Stimulated activated naive CD8-positive, alpha-beta T cell treated with anti-CD3 and anti-CD28 coated beads, Interleukin-15, amount 100 ng/mL, for 72 hours (primary cell): ENCODE data around the gene MBD6.
A peak's percentile ranks its signal among the peaks of the same experiment; 100 is the strongest.
"Not testable (repeated sequence)": the region's sequence is repeated elsewhere in the genome, so short reads cannot be mapped to it uniquely, and the experiment has no call there.

Experiments used
- ATAC-seq: fragments of 150-1000 bp; cut with Tn5 transposase; 2 replicates; pipeline ENCODE4 v1.10.0; 2021; ENCODE audit warnings: mild to moderate bottlenecking, moderate library complexity
- DNase-seq, 2 donors: peaks; one replicate each; pipeline ENCODE4 v3.0.0; 2021 to 2022
- H3K27ac Mint-ChIP-seq, 2 donors: one replicate each; pipeline ENCODE4 v1.8.0; 2022; ENCODE audit warnings: mild to moderate bottlenecking in 2 of 2, mixed read lengths in 2 of 2, moderate library complexity in 2 of 2
- H3K27me3 Mint-ChIP-seq: one replicate; pipeline ENCODE4 v1.8.0; 2022; ENCODE audit warnings: mixed read lengths
- H3K4me1 Mint-ChIP-seq: one replicate; pipeline ENCODE4 v1.8.0; 2022; ENCODE audit warnings: mild to moderate bottlenecking, mixed read lengths
- H3K4me3 Mint-ChIP-seq, 2 donors: one replicate each; pipeline ENCODE4 v1.8.0; 2022; ENCODE audit warnings: mild to moderate bottlenecking in 2 of 2, mixed read lengths in 2 of 2, moderate library complexity in 1 of 2
- H3K9me3 Mint-ChIP-seq, 2 donors: one replicate each; pipeline ENCODE4 v1.8.0; 2022; ENCODE audit warnings: mixed read lengths in 2 of 2

The MBD6 gene

GRCh38 chr12:57481671-57482070, 41.0 kb upstream of the MBD6 start:
- Mint-ChIP-seq H3K4me3 (peak overlapping the region; percentile 24 to 29), H3K9me3 (no peaks in the 10 kb centered on the region), H3K27ac (peak overlapping the region; percentile 48 to 89), H3K27me3 (no peaks in the 10 kb centered on the region), H3K4me1 (peaks cover 51% of the 10 kb centered on the region)
- no peak for ATAC-seq
- DNase-seq = no peak

GRCh38 chr12:57483466-57483865, 39.2 kb upstream of the MBD6 start:
- Mint-ChIP-seq H3K9me3 (no peaks in the 10 kb centered on the region), H3K27me3 (no peaks in the 10 kb centered on the region), H3K27ac (peak overlapping the region in 1 of 2 donors; percentile 2), H3K4me3 (no peak overlapping the region), H3K4me1 (peaks cover 54% of the 10 kb centered on the region)
- DNase-seq (no peak), ATAC-seq (no peak)

- ATAC-seq (no peak), DNase-seq (no peak)
- H3K4me3 Mint-ChIP-seq = no peak overlapping the region
- no peaks in the 10 kb centered on the region for H3K27me3 Mint-ChIP-seq
- no peaks in the 10 kb centered on the region for H3K9me3 Mint-ChIP-seq
- H3K27ac Mint-ChIP-seq = peak overlapping the region in 1 of 2 donors; percentile 9
- H3K4me1 Mint-ChIP-seq = peaks cover 51% of the 10 kb centered on the region
Measured at GRCh38 chr12:57485695-57486094, 36.9 kb upstream of the MBD6 start.

GRCh38 chr12:57487055-57487596, 35.5 kb upstream of the MBD6 start:
- ATAC-seq = no peak
- no peak for DNase-seq
- no peaks in the 10 kb centered on the region for H3K27me3 Mint-ChIP-seq
- no peaks in the 10 kb centered on the region for H3K9me3 Mint-ChIP-seq
- peaks cover 51% of the 10 kb centered on the region for H3K4me1 Mint-ChIP-seq
- peak overlapping the region in 1 of 2 donors; percentile 99 for H3K27ac Mint-ChIP-seq
- peak overlapping the region; percentile 84 to 99 for H3K4me3 Mint-ChIP-seq

GRCh38 chr12:57487597-57488401, 34.8 kb upstream of the MBD6 start, which contains the start of gene MARS1:
Gene MARS1 (plus strand): TSS chr12:57488068. CDS start chr12:57488091, 23 bp downstream.
- Mint-ChIP-seq H3K4me3 (peak within 1 kb of the TSS; percentile 84 to 99), H3K4me1 (peaks cover 57% of the 10 kb centered on the region), H3K9me3 (no peaks in the 10 kb centered on the region), H3K27ac (peak within 1 kb of the TSS; percentile 99 to 100), H3K27me3 (no peaks in the 10 kb centered on the region)
- peak; percentile 90 to 95 for DNase-seq
- ATAC-seq = peak; percentile 98

- Mint-ChIP-seq H3K9me3 (no peaks in the 10 kb centered on the region), H3K27me3 (no peaks in the 10 kb centered on the region), H3K4me1 (peaks cover 52% of the 10 kb centered on the region), H3K4me3 (peak overlapping the region; percentile 84 to 99), H3K27ac (peak overlapping the region; percentile 99 to 100)
- no peak for DNase-seq
- no peak for ATAC-seq
Measured at GRCh38 chr12:57488402-57489156, 34.0 kb upstream of the MBD6 start.

- ATAC-seq (no peak), DNase-seq (no peak)
- Mint-ChIP-seq H3K4me3 (peak overlapping the region; percentile 84 to 99), H3K9me3 (no peaks in the 10 kb centered on the region), H3K27ac (peak overlapping the region; percentile 99 to 100), H3K27me3 (no peaks in the 10 kb centered on the region), H3K4me1 (peaks cover 51% of the 10 kb centered on the region)
Measured at GRCh38 chr12:57489157-57489641, 33.4 kb upstream of the MBD6 start.

- Mint-ChIP-seq H3K4me1 (peaks cover 51% of the 10 kb centered on the region), H3K4me3 (peak overlapping the region in 1 of 2 donors; percentile 99), H3K27ac (peak overlapping the region in 1 of 2 donors; percentile 13), H3K27me3 (no peaks in the 10 kb centered on the region), H3K9me3 (no peaks in the 10 kb centered on the region)
- no peak for DNase-seq
- no peak for ATAC-seq
Measured at GRCh38 chr12:57490126-57490525, 32.5 kb upstream of the MBD6 start.

GRCh38 chr12:57491393-57492280, 31.0 kb upstream of the MBD6 start:
- DNase-seq (no peak), ATAC-seq (peak; percentile 32)
- no peaks in the 10 kb centered on the region for H3K9me3 Mint-ChIP-seq
- peak overlapping the region; percentile 31 to 74 for H3K4me3 Mint-ChIP-seq
- H3K4me1 Mint-ChIP-seq = peaks cover 51% of the 10 kb centered on the region
- H3K27me3 Mint-ChIP-seq = no peaks in the 10 kb centered on the region
- H3K27ac Mint-ChIP-seq = peak overlapping the region; percentile 21 to 86

- H3K9me3 Mint-ChIP-seq, DNase-seq, H3K4me3 Mint-ChIP-seq, H3K27me3 Mint-ChIP-seq: not testable (repeated sequence)
- ATAC-seq = peak; percentile 45
- Mint-ChIP-seq H3K4me1 (peaks cover 35% of the 10 kb centered on the region), H3K27ac (peak overlapping the region in 1 of 2 donors; percentile 85)
Measured at GRCh38 chr12:57495051-57495701, 27.4 kb upstream of the MBD6 start.

- no peaks in the 10 kb centered on the region for H3K9me3 Mint-ChIP-seq
- ATAC-seq = peak; percentile 59
- H3K27me3 Mint-ChIP-seq = no peaks in the 10 kb centered on the region
- no peak for DNase-seq
- H3K4me1 Mint-ChIP-seq = peaks cover 21% of the 10 kb centered on the region
- H3K27ac Mint-ChIP-seq = peak overlapping the region in 1 of 2 donors; percentile 35
- H3K4me3 Mint-ChIP-seq = no peak overlapping the region
Measured at GRCh38 chr12:57496822-57497221, 25.8 kb upstream of the MBD6 start.

- no peaks in the 10 kb centered on the region for H3K27me3 Mint-ChIP-seq
- H3K27ac Mint-ChIP-seq = peak overlapping the region; percentile 4 to 35
- H3K4me1 Mint-ChIP-seq = peaks cover 19% of the 10 kb centered on the region
- no peak overlapping the region for H3K4me3 Mint-ChIP-seq
- DNase-seq = no peak
- H3K9me3 Mint-ChIP-seq = no peaks in the 10 kb centered on the region
- no peak for ATAC-seq
Measured at GRCh38 chr12:57497223-57498131, 25.1 kb upstream of the MBD6 start.

- ATAC-seq (no peak), DNase-seq (no peak)
- H3K27me3 Mint-ChIP-seq = no peaks in the 10 kb centered on the region
- peak overlapping the region; percentile 1 to 91 for H3K27ac Mint-ChIP-seq
- peaks cover 14% of the 10 kb centered on the region for H3K4me1 Mint-ChIP-seq
- no peaks in the 10 kb centered on the region for H3K9me3 Mint-ChIP-seq
- H3K4me3 Mint-ChIP-seq = no peak overlapping the region
Measured at GRCh38 chr12:57498132-57498502, 24.5 kb upstream of the MBD6 start.

- H3K9me3 Mint-ChIP-seq = no peaks in the 10 kb centered on the region
- peaks cover 14% of the 10 kb centered on the region for H3K4me1 Mint-ChIP-seq
- peak overlapping the region in 1 of 2 donors; percentile 91 for H3K27ac Mint-ChIP-seq
- DNase-seq (no peak), ATAC-seq (no peak)
- H3K27me3 Mint-ChIP-seq = no peaks in the 10 kb centered on the region
- H3K4me3 Mint-ChIP-seq = no peak overlapping the region
Measured at GRCh38 chr12:57498571-57498970, 24.1 kb upstream of the MBD6 start.
